SK-N-SH treated with all-trans-retinoic acid at 6 μM for 48 hours (cell line): ENCODE measurements around the gene EIF5AL1.
A peak's percentile ranks its signal among the peaks of the same experiment; 100 is the strongest.

ENCODE experiments used
- ATAC-seq: fragments of 200-7000 bp; cut with Tn5 transposase; 3 replicates; pipeline ENCODE4 v1.9.1; 2020; ENCODE audit warnings: mild to moderate bottlenecking, moderate library complexity
- ARNTL ChIP-seq: fragments of 450-650 bp; formaldehyde crosslinking; IDR thresholded peaks from 2 replicates; pipeline ENCODE4 v1.5.0; 2020; ENCODE audit warnings: low read depth, mild to moderate bottlenecking, moderate library complexity, borderline replicate concordance
- BACH2 ChIP-seq: fragments of 250-450 bp; sonication (Bioruptor Pico); IDR thresholded peaks from 2 replicates; pipeline ENCODE4 v1.9.0; 2021; ENCODE audit warnings: mild to moderate bottlenecking, borderline replicate concordance
- CREB5 ChIP-seq: fragments of 250-450 bp; sonication (Bioruptor Pico); IDR thresholded peaks from 2 replicates; pipeline ENCODE4 v1.5.1; 2020; ENCODE audit warnings: low read depth, mild to moderate bottlenecking, moderate library complexity
- CSDC2 ChIP-seq: fragments of 250-450 bp; sonication (Bioruptor Pico); IDR thresholded peaks from 2 replicates; pipeline ENCODE4 v1.5.0; 2020; ENCODE audit warnings: mild to moderate bottlenecking, moderate library complexity
- ESRRG ChIP-seq: fragments of 250-450 bp; sonication (Bioruptor Pico); IDR thresholded peaks from 2 replicates; pipeline ENCODE4 v1.6.1; 2021; ENCODE audit warnings: mild to moderate bottlenecking
- GLIS3 ChIP-seq: fragments of 250-450 bp; sonication (Bioruptor Pico); IDR thresholded peaks from 2 replicates; pipeline ENCODE4 v1.5.0; 2020; ENCODE audit warnings: mild to moderate bottlenecking, moderate library complexity
- ISL1 ChIP-seq: fragments of 250-450 bp; sonication (Bioruptor Pico); IDR thresholded peaks from 2 replicates; pipeline ENCODE4 v2.1.2; 2022; ENCODE audit warnings: mild to moderate bottlenecking, moderate library complexity
- OSR1 ChIP-seq: fragments of 250-450 bp; sonication (Bioruptor Pico); IDR thresholded peaks from 2 replicates; pipeline ENCODE4 v1.8.0; 2022; ENCODE audit warnings: moderate library complexity, mild to moderate bottlenecking, inconsistent platforms
- PPARA ChIP-seq: fragments of 250-450 bp; sonication (Bioruptor Pico); IDR thresholded peaks from 2 replicates; pipeline ENCODE4 v1.5.0; 2020; ENCODE audit warnings: mild to moderate bottlenecking, borderline replicate concordance
- RARB ChIP-seq: fragments of 250-450 bp; sonication (Bioruptor Pico); IDR thresholded peaks from 2 replicates; pipeline ENCODE4 v1.8.0; 2021; ENCODE audit warnings: mild to moderate bottlenecking, moderate library complexity
- SNAI2 ChIP-seq: fragments of 250-450 bp; sonication (Bioruptor Pico); IDR thresholded peaks from 2 replicates; pipeline ENCODE4 v1.5.0; 2020; ENCODE audit warnings: mild to moderate bottlenecking, moderate library complexity
- TCF4 ChIP-seq: fragments of 250-450 bp; sonication (Bioruptor Pico); IDR thresholded peaks from 2 replicates; pipeline ENCODE4 v1.8.0; 2021; ENCODE audit warnings: mild to moderate bottlenecking, moderate library complexity, borderline replicate concordance
- TOX ChIP-seq: fragments of 250-450 bp; sonication (Bioruptor Pico); IDR thresholded peaks from 2 replicates; pipeline ENCODE4 v1.8.0; 2021; ENCODE audit warnings: mild to moderate bottlenecking, moderate library complexity, borderline replicate concordance
- TSHZ2 ChIP-seq: fragments of 250-450 bp; sonication (Bioruptor Pico); IDR thresholded peaks from 2 replicates; pipeline ENCODE4 v1.5.0; 2020; ENCODE audit warnings: mild to moderate bottlenecking, moderate library complexity
- ZC3H10 ChIP-seq: fragments of 250-450 bp; sonication (Bioruptor Pico); IDR thresholded peaks from 2 replicates; pipeline ENCODE4 v1.5.1; 2021; ENCODE audit warnings: mild to moderate bottlenecking, moderate library complexity
- ZFP3 ChIP-seq: fragments of 250-450 bp; sonication (Bioruptor Pico); IDR thresholded peaks from 2 replicates; pipeline ENCODE4 v1.5.0; 2020; ENCODE audit warnings: mild to moderate bottlenecking, moderate library complexity
- ZFP30 ChIP-seq: fragments of 450-650 bp; formaldehyde crosslinking; IDR thresholded peaks from 2 replicates; pipeline ENCODE4 v1.5.0; 2022; ENCODE audit warnings: mild to moderate bottlenecking, moderate library complexity
- ZNF565 ChIP-seq: fragments of 450-650 bp; formaldehyde crosslinking; conservative IDR thresholded peaks from 2 replicates; pipeline ENCODE4 v1.5.0; 2020; ENCODE audit warnings: low read depth, mild to moderate bottlenecking, moderate library complexity
- ZNF70 ChIP-seq: fragments of 450-650 bp; formaldehyde crosslinking; IDR thresholded peaks from 2 replicates; pipeline ENCODE4 v1.5.0; 2020; ENCODE audit warnings: mild to moderate bottlenecking, moderate library complexity
- TF ChIP-seq, protein P1 (sequence below): fragments of 250-450 bp; sonication (Bioruptor Pico); IDR thresholded peaks from 2 replicates; pipeline ENCODE4 v1.5.1; 2021; ENCODE audit warnings: mild to moderate bottlenecking, moderate library complexity
- TF ChIP-seq, protein P2 (sequence below): fragments of 250-450 bp; sonication (Bioruptor Pico); IDR thresholded peaks from 2 replicates; pipeline ENCODE4 v1.8.0; 2020; ENCODE audit warnings: mild to moderate bottlenecking, moderate library complexity, borderline replicate concordance
- TF ChIP-seq, protein P3 (sequence below): fragments of 250-450 bp; sonication (Bioruptor Pico); IDR thresholded peaks from 2 replicates; pipeline ENCODE4 v1.8.0; 2021; ENCODE audit warnings: low read depth, mild to moderate bottlenecking, moderate library complexity, borderline replicate concordance

Gene EIF5AL1

DNA sequence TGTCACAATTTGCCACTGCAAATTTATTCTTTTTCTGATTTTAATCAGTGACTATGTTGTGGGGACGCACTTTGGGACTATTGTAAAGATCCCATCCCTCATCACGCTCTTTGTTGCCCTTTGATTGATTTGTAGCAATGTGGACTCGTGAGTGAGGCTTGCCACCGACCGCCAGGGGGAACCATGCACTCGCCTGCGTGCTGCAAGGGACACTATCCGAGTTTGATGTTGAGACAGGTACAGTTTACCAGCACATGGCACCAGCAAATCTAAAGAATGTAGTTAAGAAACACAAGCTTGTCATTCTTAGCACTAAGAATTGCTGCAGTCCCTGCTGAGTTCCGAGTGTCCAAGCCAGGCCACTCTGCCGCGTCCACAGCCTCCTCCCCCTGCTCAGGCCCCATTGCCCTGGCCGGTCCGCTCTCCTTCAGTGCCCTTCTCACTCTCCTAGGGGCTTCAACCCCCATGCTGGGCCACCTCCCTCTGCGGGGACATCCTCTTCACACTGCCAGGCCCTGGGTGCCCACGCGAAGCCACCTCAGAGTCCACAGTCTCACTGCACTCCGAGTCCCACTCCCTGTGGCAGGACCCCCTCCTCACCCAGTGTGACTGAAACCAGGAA, 49.9 kb downstream of the EIF5AL1 start:
- peak; percentile 94 for ATAC-seq
- TF ChIP-seq ZC3H10 (CRISPR knock-in tag) (no peak), CREB5 (CRISPR knock-in tag) (no peak), SNAI2 (CRISPR knock-in tag) (no peak), CSDC2 (CRISPR knock-in tag) (no peak), BACH2 (CRISPR knock-in tag) (no peak), TOX (CRISPR knock-in tag) (no peak), TCF4 (CRISPR knock-in tag) (no peak), PPARA (CRISPR knock-in tag) (no peak), ESRRG (CRISPR knock-in tag) (no peak), ZNF70 (CRISPR knock-in tag) (no peak), ZNF565 (CRISPR knock-in tag) (no peak), GLIS3 (CRISPR knock-in tag) (no peak), ZFP3 (CRISPR knock-in tag) (no peak), ISL1 (no peak), TSHZ2 (CRISPR knock-in tag) (no peak), RARB (CRISPR knock-in tag) (no peak), OSR1 (no peak)
- TF ChIP-seq, protein P1, sequence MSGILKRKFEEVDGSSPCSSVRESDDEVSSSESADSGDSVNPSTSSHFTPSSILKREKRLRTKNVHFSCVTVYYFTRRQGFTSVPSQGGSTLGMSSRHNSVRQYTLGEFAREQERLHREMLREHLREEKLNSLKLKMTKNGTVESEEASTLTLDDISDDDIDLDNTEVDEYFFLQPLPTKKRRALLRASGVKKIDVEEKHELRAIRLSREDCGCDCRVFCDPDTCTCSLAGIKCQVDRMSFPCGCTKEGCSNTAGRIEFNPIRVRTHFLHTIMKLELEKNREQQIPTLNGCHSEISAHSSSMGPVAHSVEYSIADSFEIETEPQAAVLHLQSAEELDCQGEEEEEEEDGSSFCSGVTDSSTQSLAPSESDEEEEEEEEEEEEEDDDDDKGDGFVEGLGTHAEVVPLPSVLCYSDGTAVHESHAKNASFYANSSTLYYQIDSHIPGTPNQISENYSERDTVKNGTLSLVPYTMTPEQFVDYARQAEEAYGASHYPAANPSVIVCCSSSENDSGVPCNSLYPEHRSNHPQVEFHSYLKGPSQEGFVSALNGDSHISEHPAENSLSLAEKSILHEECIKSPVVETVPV (CRISPR knock-in tag) = no peak
- TF ChIP-seq, protein P2, sequence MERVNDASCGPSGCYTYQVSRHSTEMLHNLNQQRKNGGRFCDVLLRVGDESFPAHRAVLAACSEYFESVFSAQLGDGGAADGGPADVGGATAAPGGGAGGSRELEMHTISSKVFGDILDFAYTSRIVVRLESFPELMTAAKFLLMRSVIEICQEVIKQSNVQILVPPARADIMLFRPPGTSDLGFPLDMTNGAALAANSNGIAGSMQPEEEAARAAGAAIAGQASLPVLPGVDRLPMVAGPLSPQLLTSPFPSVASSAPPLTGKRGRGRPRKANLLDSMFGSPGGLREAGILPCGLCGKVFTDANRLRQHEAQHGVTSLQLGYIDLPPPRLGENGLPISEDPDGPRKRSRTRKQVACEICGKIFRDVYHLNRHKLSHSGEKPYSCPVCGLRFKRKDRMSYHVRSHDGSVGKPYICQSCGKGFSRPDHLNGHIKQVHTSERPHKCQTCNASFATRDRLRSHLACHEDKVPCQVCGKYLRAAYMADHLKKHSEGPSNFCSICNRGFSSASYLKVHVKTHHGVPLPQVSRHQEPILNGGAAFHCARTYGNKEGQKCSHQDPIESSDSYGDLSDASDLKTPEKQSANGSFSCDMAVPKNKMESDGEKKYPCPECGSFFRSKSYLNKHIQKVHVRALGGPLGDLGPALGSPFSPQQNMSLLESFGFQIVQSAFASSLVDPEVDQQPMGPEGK (CRISPR knock-in tag) = no peak

DNA sequence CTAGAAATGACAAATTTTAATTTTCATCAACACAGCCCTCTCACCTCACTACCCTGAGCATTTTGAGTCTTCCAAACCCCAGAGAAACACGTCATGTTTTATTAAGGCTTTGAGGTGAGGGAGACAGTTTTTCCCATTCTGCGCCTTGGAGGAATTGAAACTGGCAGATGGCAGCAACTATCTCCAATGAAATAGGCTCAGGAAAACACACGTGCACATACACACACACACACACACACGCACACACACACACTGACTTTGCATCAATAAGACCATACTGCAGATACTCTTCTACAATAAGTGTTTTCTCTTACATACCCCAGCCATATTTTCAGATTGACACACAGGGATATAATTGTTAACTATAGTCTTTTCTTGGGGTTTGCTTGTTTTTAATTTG, 51.1 kb downstream of the EIF5AL1 start:
- ATAC-seq = no peak
- TF ChIP-seq RARB (CRISPR knock-in tag) (no peak), ZFP30 (CRISPR knock-in tag) (no peak), ARNTL (CRISPR knock-in tag) (no peak), CSDC2 (CRISPR knock-in tag) (no peak), ZFP3 (CRISPR knock-in tag) (no peak), TSHZ2 (CRISPR knock-in tag) (no peak)
- TF ChIP-seq, protein P3, sequence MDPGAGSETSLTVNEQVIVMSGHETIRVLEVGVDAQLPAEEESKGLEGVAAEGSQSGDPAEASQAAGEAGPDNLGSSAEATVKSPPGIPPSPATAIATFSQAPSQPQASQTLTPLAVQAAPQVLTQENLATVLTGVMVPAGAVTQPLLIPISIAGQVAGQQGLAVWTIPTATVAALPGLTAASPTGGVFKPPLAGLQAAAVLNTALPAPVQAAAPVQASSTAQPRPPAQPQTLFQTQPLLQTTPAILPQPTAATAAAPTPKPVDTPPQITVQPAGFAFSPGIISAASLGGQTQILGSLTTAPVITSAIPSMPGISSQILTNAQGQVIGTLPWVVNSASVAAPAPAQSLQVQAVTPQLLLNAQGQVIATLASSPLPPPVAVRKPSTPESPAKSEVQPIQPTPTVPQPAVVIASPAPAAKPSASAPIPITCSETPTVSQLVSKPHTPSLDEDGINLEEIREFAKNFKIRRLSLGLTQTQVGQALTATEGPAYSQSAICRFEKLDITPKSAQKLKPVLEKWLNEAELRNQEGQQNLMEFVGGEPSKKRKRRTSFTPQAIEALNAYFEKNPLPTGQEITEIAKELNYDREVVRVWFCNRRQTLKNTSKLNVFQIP (CRISPR knock-in tag) = no peak
